Adrenal gland (tissue), 5 donors: ENCODE data around the gene HOXC13.

Source experiments
- POLR2A ChIP-seq, 2 donors: fragments of 450-650 bp; IDR thresholded peaks; one replicate each; pipeline ENCODE4 v1.6.1; 2017; ENCODE audit warnings: antibody characterized with exemption in 2 of 2, mild to moderate bottlenecking in 2 of 2, moderate library complexity in 1 of 2
- TF ChIP-seq, protein P1 (sequence below), 6 experiments: fragments of 450-650 bp in 4 of 6; fragments of 200-600 bp in 2 of 6; sonication (generic) in 1 of 6; IDR thresholded peaks; 1 replicate in 5 of 6; 2 replicates in 1 of 6; pipeline versions ENCODE4 v1.5.1 to v1.8.0; 2016 to 2021; ENCODE audit warnings: antibody characterized with exemption in 6 of 6, mild to moderate bottlenecking in 2 of 6, moderate library complexity in 1 of 6
- donor health status: DM: no; HTN: no; CAD: no.

- TF ChIP-seq, protein P1, sequence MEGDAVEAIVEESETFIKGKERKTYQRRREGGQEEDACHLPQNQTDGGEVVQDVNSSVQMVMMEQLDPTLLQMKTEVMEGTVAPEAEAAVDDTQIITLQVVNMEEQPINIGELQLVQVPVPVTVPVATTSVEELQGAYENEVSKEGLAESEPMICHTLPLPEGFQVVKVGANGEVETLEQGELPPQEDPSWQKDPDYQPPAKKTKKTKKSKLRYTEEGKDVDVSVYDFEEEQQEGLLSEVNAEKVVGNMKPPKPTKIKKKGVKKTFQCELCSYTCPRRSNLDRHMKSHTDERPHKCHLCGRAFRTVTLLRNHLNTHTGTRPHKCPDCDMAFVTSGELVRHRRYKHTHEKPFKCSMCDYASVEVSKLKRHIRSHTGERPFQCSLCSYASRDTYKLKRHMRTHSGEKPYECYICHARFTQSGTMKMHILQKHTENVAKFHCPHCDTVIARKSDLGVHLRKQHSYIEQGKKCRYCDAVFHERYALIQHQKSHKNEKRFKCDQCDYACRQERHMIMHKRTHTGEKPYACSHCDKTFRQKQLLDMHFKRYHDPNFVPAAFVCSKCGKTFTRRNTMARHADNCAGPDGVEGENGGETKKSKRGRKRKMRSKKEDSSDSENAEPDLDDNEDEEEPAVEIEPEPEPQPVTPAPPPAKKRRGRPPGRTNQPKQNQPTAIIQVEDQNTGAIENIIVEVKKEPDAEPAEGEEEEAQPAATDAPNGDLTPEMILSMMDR (IDR thresholded peaks at IDR 0.05): no peak
- TF ChIP-seq POLR2A (IDR thresholded peaks at IDR 0.05): no peak
These were observed 11.8 kb downstream of the HOXC13 start for GRCh38 chr12:53950437-53950773.
